ENCODE measurements around the gene CCNL2. TPM values are rescaled to one million over a fixed set of nuclear protein-coding genes. Genes with fewer than 3 reads are reported as not detected.
A peak's percentile ranks its signal among the peaks of the same experiment; 100 is the strongest.

CCNL2 gene
- total and polyA plus RNA-seq, 2 of the 13 experiments (the other 11 are each of a cell fraction or from before 2014, with no cell fraction given): 105 to 340 TPM

GRCh38 chr1:1431845-1432273 lies 32.7 kb upstream of the CCNL2 start (continued):
- peak; percentile 77 for TF ChIP-seq ELF3 (CRISPR knock-in tag; IDR thresholded peaks at IDR 0.05)
- 0 out of 2 replicates have a peak, but pooled peaks have one; percentile 19 for TF ChIP-seq BATF2 (CRISPR knock-in tag; IDR thresholded peaks at IDR 0.05)
- TF ChIP-seq FOXK2 (IDR thresholded peaks at IDR 0.05): no peak
- TF ChIP-seq MEF2D (CRISPR knock-in tag; IDR thresholded peaks at IDR 0.05): peak; percentile 32; the same call in 1 of the 2 replicates
- no peak for TF ChIP-seq MBD4 (IDR thresholded peaks at IDR 0.05; ENCODE audit: borderline replicate concordance, low read length)
- peak; percentile 90 for TF ChIP-seq ZNF547 (CRISPR knock-in tag; IDR thresholded peaks at IDR 0.05)
- TF ChIP-seq MAFG (CRISPR knock-in tag; IDR thresholded peaks at IDR 0.05): no peak
- peak; percentile 83; the same call in 1 of the 2 replicates for TF ChIP-seq ZNF749 (CRISPR knock-in tag; IDR thresholded peaks at IDR 0.05; ENCODE audit: borderline replicate concordance)
- peak; percentile 80 for TF ChIP-seq ZNF883 (CRISPR knock-in tag; IDR thresholded peaks at IDR 0.05; ENCODE audit: not compliant biosample characterization)
- TF ChIP-seq ZNF207 (IDR thresholded peaks at IDR 0.05; ENCODE audit: borderline replicate concordance): no peak
- TF ChIP-seq NR3C1 (CRISPR knock-in tag; IDR thresholded peaks at IDR 0.05): no peak
- TF ChIP-seq, protein P1, sequence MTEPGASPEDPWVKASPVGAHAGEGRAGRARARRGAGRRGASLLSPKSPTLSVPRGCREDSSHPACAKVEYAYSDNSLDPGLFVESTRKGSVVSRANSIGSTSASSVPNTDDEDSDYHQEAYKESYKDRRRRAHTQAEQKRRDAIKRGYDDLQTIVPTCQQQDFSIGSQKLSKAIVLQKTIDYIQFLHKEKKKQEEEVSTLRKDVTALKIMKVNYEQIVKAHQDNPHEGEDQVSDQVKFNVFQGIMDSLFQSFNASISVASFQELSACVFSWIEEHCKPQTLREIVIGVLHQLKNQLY (CRISPR knock-in tag; IDR thresholded peaks at IDR 0.05): peak; percentile 48
- no peak for TF ChIP-seq PLRG1 (conservative IDR thresholded peaks at IDR 0.05)
- no peak; the same call in 1 of the 2 replicates for TF ChIP-seq ZNF414 (CRISPR knock-in tag; IDR thresholded peaks at IDR 0.05)
- no peak for TF ChIP-seq RFXAP (CRISPR knock-in tag; IDR thresholded peaks at IDR 0.05; ENCODE audit: borderline replicate concordance)
- TF ChIP-seq ZNF839 (CRISPR knock-in tag; IDR thresholded peaks at IDR 0.05; ENCODE audit: borderline replicate concordance): peak; percentile 55; the same call in 1 of the 2 replicates
- 0 out of 2 replicates have a peak, but pooled peaks have one; percentile 42 for TF ChIP-seq ZNF44 (CRISPR knock-in tag; IDR thresholded peaks at IDR 0.05)
- peak; percentile 75; the same call in 1 of the 2 replicates for TF ChIP-seq NFKB2 (CRISPR knock-in tag; IDR thresholded peaks at IDR 0.05; ENCODE audit: borderline replicate concordance)
- TF ChIP-seq ELF4 (CRISPR knock-in tag; IDR thresholded peaks at IDR 0.05; ENCODE audit: borderline replicate concordance): no peak
- peak; percentile 78 for TF ChIP-seq MED1 (CRISPR knock-in tag; IDR thresholded peaks at IDR 0.05)
- TF ChIP-seq ZNF556 (CRISPR knock-in tag; IDR thresholded peaks at IDR 0.05; ENCODE audit: borderline replicate concordance): 0 out of 2 replicates have a peak, but pooled peaks have one; percentile 35
- TF ChIP-seq STAT6 (CRISPR knock-in tag; IDR thresholded peaks at IDR 0.05; ENCODE audit: borderline replicate concordance): no peak; the same call in 1 of the 2 replicates
- TF ChIP-seq ZNF460 (CRISPR knock-in tag; IDR thresholded peaks at IDR 0.05; ENCODE audit: borderline replicate concordance): no peak
- TF ChIP-seq TEF (CRISPR knock-in tag; IDR thresholded peaks at IDR 0.05): no peak
- TF ChIP-seq TEAD2 (CRISPR knock-in tag; IDR thresholded peaks at IDR 0.05): no peak
- TF ChIP-seq, protein P2, sequence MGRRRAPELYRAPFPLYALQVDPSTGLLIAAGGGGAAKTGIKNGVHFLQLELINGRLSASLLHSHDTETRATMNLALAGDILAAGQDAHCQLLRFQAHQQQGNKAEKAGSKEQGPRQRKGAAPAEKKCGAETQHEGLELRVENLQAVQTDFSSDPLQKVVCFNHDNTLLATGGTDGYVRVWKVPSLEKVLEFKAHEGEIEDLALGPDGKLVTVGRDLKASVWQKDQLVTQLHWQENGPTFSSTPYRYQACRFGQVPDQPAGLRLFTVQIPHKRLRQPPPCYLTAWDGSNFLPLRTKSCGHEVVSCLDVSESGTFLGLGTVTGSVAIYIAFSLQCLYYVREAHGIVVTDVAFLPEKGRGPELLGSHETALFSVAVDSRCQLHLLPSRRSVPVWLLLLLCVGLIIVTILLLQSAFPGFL (CRISPR knock-in tag; IDR thresholded peaks at IDR 0.05): no peak
